K562 (cell line): ENCODE results near the gene BORA. TPM values are rescaled to one million over a fixed set of nuclear protein-coding genes. Genes with fewer than 3 reads are reported as not detected.
A peak's percentile ranks its signal among the peaks of the same experiment; 100 is the strongest.

Source experiments
- AFF4 ChIP-seq: sonication (generic); formaldehyde crosslinking; IDR thresholded peaks from 2 replicates; pipeline ENCODE4 v1.8.0; 2023; ENCODE audit warnings: mild to moderate bottlenecking, missing genetic modification reagents
- HCFC1 ChIP-seq: IDR thresholded peaks from 2 replicates; pipeline ENCODE4 v1.6.1; 2012; ENCODE audit warnings: low read depth, low read length, improper control_type of control experiment
- HOXB6 ChIP-seq: fragments of 250-450 bp; sonication (Bioruptor Pico); IDR thresholded peaks from 2 replicates; pipeline ENCODE4 v1.5.1; 2022; ENCODE audit warnings: mild to moderate bottlenecking, borderline replicate concordance
- MITF ChIP-seq: IDR thresholded peaks from 2 replicates; pipeline ENCODE4 v1.6.1; 2014; ENCODE audit warnings: antibody characterized with exemption
- MTF1 ChIP-seq: fragments of 250-450 bp; sonication (Bioruptor Pico); IDR thresholded peaks from 2 replicates; pipeline ENCODE4 v1.9.0; 2021; ENCODE audit warnings: moderate library complexity, mild to moderate bottlenecking, inconsistent platforms, borderline replicate concordance
- NR1H2 ChIP-seq: sonication (generic); formaldehyde crosslinking; IDR thresholded peaks from 2 replicates; pipeline ENCODE4 v1.4.0; 2020; ENCODE audit warnings: mild to moderate bottlenecking, missing genetic modification reagents
- SRF ChIP-seq, 2 experiments: fragments of 250-450, 450-650 bp in 1 of 2; sonication (Bioruptor Pico) in 1 of 2; sonication (generic) in 1 of 2; formaldehyde crosslinking; IDR thresholded peaks; 2 replicates each; pipeline versions ENCODE4 v1.5.0 to v1.5.1; 2020 to 2022; ENCODE audit warnings: mild to moderate bottlenecking in 1 of 2, missing genetic modification reagents in 1 of 2
- ZFP30 ChIP-seq: fragments of 250-450 bp; sonication (Bioruptor Pico); IDR thresholded peaks from 2 replicates; pipeline ENCODE4 v1.8.0; 2022; ENCODE audit warnings: moderate library complexity, mild to moderate bottlenecking, inconsistent platforms, borderline replicate concordance
- ZNF134 ChIP-seq: fragments of 250-450 bp; sonication (Bioruptor Pico); conservative IDR thresholded peaks from 2 replicates; pipeline ENCODE4 v1.4.0; 2020
- ZNF232 ChIP-seq: sonication (generic); formaldehyde crosslinking; IDR thresholded peaks from 2 replicates; pipeline ENCODE4 v1.8.0; 2022; ENCODE audit warnings: mild to moderate bottlenecking, missing genetic modification reagents
- ZNF449 ChIP-seq: fragments of 250-450 bp; sonication (Bioruptor Pico); IDR thresholded peaks from 2 replicates; pipeline ENCODE4 v1.8.0; 2022; ENCODE audit warnings: moderate library complexity, mild to moderate bottlenecking, inconsistent platforms
- ZNF584 ChIP-seq: fragments of 200-800 bp; sonication (Bioruptor generic); IDR thresholded peaks from 2 replicates; pipeline ENCODE4 v1.6.1; 2016; ENCODE audit warnings: low read depth, mild to moderate bottlenecking, missing genetic modification characterization, missing compliant biosample characterization
- polyA plus RNA-seq, 8 experiments: library from polyadenylated mRNA; depleted of rRNA in 4 of 8; stranded (reverse) in 5 of 8; unstranded in 3 of 8; fragments of >200 nt; fragmentation: Nextera tagmentation in 2 of 8; fragmentation: Illumina TruSeq in 1 of 8; extraction: Ambion mirVana in 2 of 8; extraction: Trizol in 1 of 8; gene quantifications; 2 replicates each; pipeline versions ENCODE4 v1.2.1 to v1.2.3, GENCODE V29; 2011 to 2014; ENCODE audit warnings: inconsistent platforms in 1 of 8, missing spikeins in 1 of 8
- total RNA-seq, 7 experiments: library from RNA; depleted of rRNA in 6 of 7; stranded (reverse); fragments of >200 nt in 6 of 7; fragmentation: Illumina TruSeq in 2 of 7; extraction: Trizol in 2 of 7; gene quantifications; 2 replicates each; pipeline versions ENCODE4 v1.2.1 to v1.2.3, GENCODE V29; 2011 to 2021; ENCODE audit warnings: low replicate concordance in 1 of 7

BORA gene
- total and polyA plus RNA-seq, 9 of the 15 experiments (the other 6 are each of a cell fraction or from before 2014, with no cell fraction given), result 12.4 to 21.5 (median 18.2) TPM

GRCh38 chr13:72781451-72782439 lies 54.0 kb downstream of the BORA start, which contains the start of the genes DIS3 and PIBF1 (continued):
- TF ChIP-seq ZFP30, result no peak
- peak; percentile 69 for TF ChIP-seq HCFC1
- TF ChIP-seq SRF (CRISPR knock-in tag; IDR thresholded peaks at IDR 0.05), result no peak
- no peak for TF ChIP-seq HOXB6 (CRISPR knock-in tag)
- no peak for TF ChIP-seq ZNF134 (CRISPR knock-in tag)
- no peak for TF ChIP-seq ZNF449
- TF ChIP-seq NR1H2 (CRISPR knock-in tag), result no peak
- no peak for TF ChIP-seq ZNF232
- TF ChIP-seq MTF1, result no peak
- no peak for TF ChIP-seq MITF
- TF ChIP-seq AFF4 (CRISPR knock-in tag), result no peak
- TF ChIP-seq ZNF584 (CRISPR knock-in tag), result no peak
